Activated gamma-delta T cell treated with Interleukin-2 at 50 U/mL for 16 hours (primary cell): ENCODE measurements around the gene UBR2.
"Not testable (repeated sequence)": the region's sequence is repeated elsewhere in the genome, so short reads cannot be mapped to it uniquely, and the experiment has no call there.

Experiments used
- DNase-seq: peaks from one replicate; pipeline ENCODE4 v3.0.0-alpha.2; 2020

The UBR2 gene

GRCh38 chr6:42729731-42730130 lies 165.9 kb downstream of the UBR2 start:
- DNase-seq = no peak

- DNase-seq = not testable (repeated sequence)
Measured at GRCh38 chr6:42733867-42734481, 170.1 kb downstream of the UBR2 start.

GRCh38 chr6:42735976-42736375 lies 172.1 kb downstream of the UBR2 start:
- no peak for DNase-seq

- DNase-seq = no peak
Measured at GRCh38 chr6:42740725-42741124, 176.9 kb downstream of the UBR2 start.

GRCh38 chr6:42742116-42742894 lies 178.5 kb downstream of the UBR2 start:
- DNase-seq = no peak
